MM.1S (cell line): Measurements from ENCODE around the gene RIPOR2.

Experiments used
- DNase-seq: peaks from one replicate; pipeline ENCODE4 v3.0.0-alpha.2; 2015
- H2AFZ ChIP-seq: fragments of 300-600 bp; sonication (generic); 2 replicates; pipeline ENCODE4 v1.6.0; 2016; ENCODE audit warnings: antibody characterized with exemption, low read length
- H3F3A ChIP-seq: fragments of 300-600 bp; sonication (generic); 2 replicates; pipeline ENCODE4 v1.6.1; 2016; ENCODE audit warnings: mild to moderate bottlenecking, antibody characterized with exemption, low read length, moderate library complexity, mixed read lengths; ENCODE audit not compliant: insufficient read depth
- H3K27ac ChIP-seq: fragments of 300-600 bp; sonication (generic); 2 replicates; pipeline ENCODE4 v1.5.1; 2016; ENCODE audit warnings: mild to moderate bottlenecking, low read length
- H3K27me3 ChIP-seq: fragments of 300-600 bp; sonication (generic); replicated peaks from 2 replicates; pipeline ENCODE4 v1.6.0; 2016; ENCODE audit warnings: low read length; ENCODE audit not compliant: insufficient read depth
- H3K36me3 ChIP-seq: fragments of 300-600 bp; sonication (generic); replicated peaks from 2 replicates; pipeline ENCODE4 v1.6.1; 2016; ENCODE audit warnings: mild to moderate bottlenecking, low read length, mixed read lengths; ENCODE audit not compliant: insufficient read depth
- H3K4me1 ChIP-seq: fragments of 300-600 bp; sonication (generic); 2 replicates; pipeline ENCODE4 v1.6.1; 2016; ENCODE audit warnings: low read length, mixed read lengths
- H3K4me2 ChIP-seq: fragments of 300-600 bp; sonication (generic); 2 replicates; pipeline ENCODE4 v1.6.0; 2016; ENCODE audit warnings: low read depth, low read length
- H3K4me3 ChIP-seq: fragments of 300-600 bp; sonication (generic); 2 replicates; pipeline ENCODE4 v1.5.1; 2016; ENCODE audit warnings: low read length, mixed read lengths
- H3K79me2 ChIP-seq: fragments of 300-600 bp; sonication (generic); 2 replicates; pipeline ENCODE4 v1.6.1; 2016; ENCODE audit warnings: mixed run types, low read length, mixed read lengths
- H3K9ac ChIP-seq: fragments of 300-600 bp; sonication (generic); 2 replicates; pipeline ENCODE4 v1.6.1; 2016; ENCODE audit warnings: low read length, mixed read lengths
- H3K9me2 ChIP-seq: fragments of 300-600 bp; sonication (generic); replicated peaks from 2 replicates; pipeline ENCODE4 v1.6.1; 2016; ENCODE audit warnings: mild to moderate bottlenecking, low read length, mixed read lengths; ENCODE audit not compliant: insufficient read depth
- H3K9me3 ChIP-seq: fragments of 300-600 bp; sonication (generic); replicated peaks from 2 replicates; pipeline ENCODE4 v1.6.1; 2016; ENCODE audit warnings: mild to moderate bottlenecking, low read length, mixed read lengths; ENCODE audit not compliant: insufficient read depth
- H4K20me1 ChIP-seq: fragments of 300-600 bp; sonication (generic); 2 replicates; pipeline ENCODE4 v1.6.1; 2016; ENCODE audit warnings: mild to moderate bottlenecking, low read length, moderate library complexity, mixed read lengths; ENCODE audit not compliant: insufficient read depth
- EZH2 ChIP-seq: fragments of 300-600 bp; sonication (generic); optimal IDR thresholded peaks from 2 replicates; pipeline ENCODE3; 2017; ENCODE audit warnings: low read depth, mild to moderate bottlenecking, antibody characterized with exemption, low read length, mixed read lengths
- EZH2phosphoT487 ChIP-seq: fragments of 300-600 bp; sonication (generic); IDR thresholded peaks from 2 replicates; pipeline ENCODE4 v1.6.1; 2018; ENCODE audit warnings: antibody characterized with exemption, low read length
- TF ChIP-seq, protein P1 (sequence below): fragments of 300-600 bp; sonication (generic); IDR thresholded peaks from 2 replicates; pipeline ENCODE4 v1.5.1; 2016; ENCODE audit warnings: antibody characterized with exemption, low read length, mixed read lengths

The RIPOR2 gene

DNA sequence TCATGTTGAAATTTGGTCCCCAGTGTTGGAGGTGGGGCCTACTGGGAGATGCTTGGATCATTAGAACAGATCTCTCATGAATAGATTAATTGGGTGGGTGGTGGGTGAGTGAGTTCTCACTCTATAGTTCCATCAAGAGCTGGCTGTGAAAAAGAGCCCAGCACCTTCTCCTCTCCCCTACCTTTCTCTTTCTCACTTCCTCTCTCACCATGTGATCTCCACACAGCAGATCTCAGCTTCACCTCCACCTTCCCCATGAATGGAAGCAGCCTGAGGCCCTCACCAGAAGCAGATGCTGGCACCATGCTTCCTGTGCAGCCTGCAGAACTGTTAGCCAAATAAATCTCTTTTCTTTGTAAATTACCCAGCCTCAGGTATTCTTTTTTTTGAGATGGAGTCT is 173.9 kb downstream of the RIPOR2 start:
- TF ChIP-seq, protein P1, sequence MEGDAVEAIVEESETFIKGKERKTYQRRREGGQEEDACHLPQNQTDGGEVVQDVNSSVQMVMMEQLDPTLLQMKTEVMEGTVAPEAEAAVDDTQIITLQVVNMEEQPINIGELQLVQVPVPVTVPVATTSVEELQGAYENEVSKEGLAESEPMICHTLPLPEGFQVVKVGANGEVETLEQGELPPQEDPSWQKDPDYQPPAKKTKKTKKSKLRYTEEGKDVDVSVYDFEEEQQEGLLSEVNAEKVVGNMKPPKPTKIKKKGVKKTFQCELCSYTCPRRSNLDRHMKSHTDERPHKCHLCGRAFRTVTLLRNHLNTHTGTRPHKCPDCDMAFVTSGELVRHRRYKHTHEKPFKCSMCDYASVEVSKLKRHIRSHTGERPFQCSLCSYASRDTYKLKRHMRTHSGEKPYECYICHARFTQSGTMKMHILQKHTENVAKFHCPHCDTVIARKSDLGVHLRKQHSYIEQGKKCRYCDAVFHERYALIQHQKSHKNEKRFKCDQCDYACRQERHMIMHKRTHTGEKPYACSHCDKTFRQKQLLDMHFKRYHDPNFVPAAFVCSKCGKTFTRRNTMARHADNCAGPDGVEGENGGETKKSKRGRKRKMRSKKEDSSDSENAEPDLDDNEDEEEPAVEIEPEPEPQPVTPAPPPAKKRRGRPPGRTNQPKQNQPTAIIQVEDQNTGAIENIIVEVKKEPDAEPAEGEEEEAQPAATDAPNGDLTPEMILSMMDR: no peak
- no peak for TF ChIP-seq EZH2
- no peak for TF ChIP-seq EZH2phosphoT487
- no peaks in the 10 kb centered on the region for H3K9me2 ChIP-seq
- H3K9me3 ChIP-seq: no peaks in the 10 kb centered on the region
- no peak overlapping the region for H3K4me3 ChIP-seq
- H3K79me2 ChIP-seq: no peaks in the 10 kb centered on the region
- no peaks in the 10 kb centered on the region for H3K27me3 ChIP-seq
- no peak overlapping the region for H3K9ac ChIP-seq
- no peak overlapping the region for H2AFZ ChIP-seq
- H3F3A ChIP-seq: no peaks in the 10 kb centered on the region
- no peak for DNase-seq
- H3K4me1 ChIP-seq: no peaks in the 10 kb centered on the region
- H3K4me2 ChIP-seq: no peak overlapping the region
- H3K27ac ChIP-seq: no peak overlapping the region
- H3K36me3 ChIP-seq: no peaks in the 10 kb centered on the region
- H4K20me1 ChIP-seq: no peaks in the 10 kb centered on the region

DNA sequence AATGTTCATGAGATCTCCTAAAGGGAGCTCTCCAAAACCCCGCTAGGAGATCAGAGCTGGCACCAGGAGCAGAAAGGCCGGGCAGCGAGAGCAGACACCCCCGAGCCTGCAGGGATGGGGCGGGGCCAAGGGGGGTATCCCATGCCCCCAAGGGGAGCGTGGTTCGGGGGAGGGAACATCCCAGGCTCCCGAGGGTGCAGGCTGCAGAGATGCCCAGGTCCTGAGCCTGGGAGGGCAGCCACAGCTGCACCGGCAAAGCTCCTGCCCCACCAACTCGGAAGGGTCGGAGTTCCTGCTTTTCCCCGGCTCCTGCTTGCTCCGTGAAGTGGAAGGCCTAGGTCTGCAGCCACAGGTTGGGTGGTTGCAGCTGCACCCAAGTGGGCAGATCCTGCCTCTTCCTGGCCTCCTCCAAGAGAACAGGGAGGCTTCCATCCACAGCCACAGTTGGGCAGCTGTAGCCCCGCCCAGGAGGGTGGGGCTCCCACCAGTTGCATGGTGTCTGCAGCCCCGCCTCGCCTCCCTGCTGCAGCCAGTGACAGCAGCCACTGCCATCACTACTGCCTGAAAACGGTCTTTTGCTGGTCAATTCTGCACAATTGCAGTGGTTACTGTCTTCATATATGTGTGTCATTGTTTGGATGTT is 174.4 kb downstream of the RIPOR2 start:
- no peaks in the 10 kb centered on the region for H3K9me2 ChIP-seq
- H3K4me2 ChIP-seq: no peak overlapping the region
- no peak for DNase-seq
- H3K4me3 ChIP-seq: no peak overlapping the region
- no peaks in the 10 kb centered on the region for H3K9me3 ChIP-seq
- no peak overlapping the region for H3K27ac ChIP-seq
- no peaks in the 10 kb centered on the region for H3K79me2 ChIP-seq
- no peaks in the 10 kb centered on the region for H3K27me3 ChIP-seq
- H3K4me1 ChIP-seq: no peaks in the 10 kb centered on the region
- H3K36me3 ChIP-seq: no peaks in the 10 kb centered on the region
- TF ChIP-seq EZH2: no peak
- TF ChIP-seq, protein P1: no peak
- TF ChIP-seq EZH2phosphoT487: no peak
- H3F3A ChIP-seq: no peaks in the 10 kb centered on the region
- H4K20me1 ChIP-seq: no peaks in the 10 kb centered on the region
- no peak overlapping the region for H2AFZ ChIP-seq
- no peak overlapping the region for H3K9ac ChIP-seq

DNA sequence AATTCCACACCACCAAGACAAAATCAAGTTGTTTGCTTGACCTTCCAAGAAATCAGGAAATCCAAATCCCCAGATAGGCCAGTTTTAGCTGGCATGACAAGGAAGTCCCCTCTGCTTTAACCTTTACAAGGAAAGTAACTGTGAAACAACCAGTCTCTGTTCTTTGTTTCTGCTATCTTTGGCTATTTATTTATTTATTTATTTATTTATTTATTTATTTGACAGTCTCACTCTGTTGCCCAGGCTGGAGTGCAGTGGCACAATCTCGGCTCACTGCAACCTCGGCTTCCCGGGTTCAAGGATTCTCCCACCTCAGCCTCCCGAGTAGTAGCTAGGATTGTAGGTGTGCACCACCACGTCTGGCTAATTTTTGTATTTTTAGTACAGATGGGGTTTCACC is 175.6 kb downstream of the RIPOR2 start:
- H3K79me2 ChIP-seq: no peaks in the 10 kb centered on the region
- no peaks in the 10 kb centered on the region for H3K36me3 ChIP-seq
- H4K20me1 ChIP-seq: no peaks in the 10 kb centered on the region
- DNase-seq: no peak
- H3K4me3 ChIP-seq: no peak overlapping the region
- no peaks in the 10 kb centered on the region for H3F3A ChIP-seq
- H3K9me2 ChIP-seq: no peaks in the 10 kb centered on the region
- H3K27me3 ChIP-seq: no peaks in the 10 kb centered on the region
- TF ChIP-seq EZH2phosphoT487 (no peak), EZH2 (no peak)
- TF ChIP-seq, protein P1: no peak
- H3K27ac ChIP-seq: no peak overlapping the region
- H3K4me2 ChIP-seq: no peak overlapping the region
- no peak overlapping the region for H2AFZ ChIP-seq
- no peaks in the 10 kb centered on the region for H3K4me1 ChIP-seq
- H3K9me3 ChIP-seq: no peaks in the 10 kb centered on the region
- no peak overlapping the region for H3K9ac ChIP-seq
